ENCODE measurements around the gene USF2. TPM values are rescaled to one million over a fixed set of nuclear protein-coding genes. Genes with fewer than 3 reads are reported as not detected.
A peak's percentile ranks its signal among the peaks of the same experiment; 100 is the strongest.
"Not testable (repeated sequence)": the region's sequence is repeated elsewhere in the genome, so short reads cannot be mapped to it uniquely, and the experiment has no call there.

USF2 gene
- polyA plus RNA-seq, 10 donors = 94.8 to 113 (median 107) TPM

DNA sequence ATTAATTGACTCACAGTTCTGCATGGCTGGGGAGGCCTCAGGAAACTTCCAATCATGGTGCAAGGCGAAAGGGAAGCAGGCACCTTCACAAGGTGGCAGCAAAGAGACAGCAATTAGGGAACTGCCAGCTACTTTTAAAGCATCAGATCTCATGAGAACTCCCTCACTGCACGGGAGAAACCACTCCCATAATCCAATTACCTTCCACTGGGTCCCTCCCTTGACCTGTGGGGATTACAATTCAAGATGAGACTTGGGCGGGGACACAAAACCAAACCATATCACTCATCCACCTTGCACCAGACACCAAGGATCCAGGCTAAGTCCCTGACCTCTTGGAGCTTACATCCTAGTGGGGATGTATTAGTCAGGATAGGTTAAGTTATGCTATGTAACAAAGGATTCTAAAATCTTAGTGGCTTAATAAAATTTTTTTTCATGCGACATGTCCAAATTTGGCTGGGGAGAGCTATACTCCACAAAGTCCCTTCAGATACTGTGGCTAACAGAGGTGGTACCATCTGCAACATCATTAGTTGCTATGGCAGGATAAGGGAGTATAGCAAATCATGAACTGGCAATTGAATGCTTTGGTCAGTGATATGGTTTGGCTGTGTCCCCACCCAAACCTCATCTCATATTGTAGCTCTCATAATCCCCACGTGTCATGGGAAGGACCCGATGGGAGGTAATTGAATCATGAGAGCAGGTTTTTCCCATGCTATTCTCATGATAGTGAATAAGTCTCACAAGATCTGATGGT is 31.9 kb upstream of the USF2 start:
- no peak for DNase-seq

DNA sequence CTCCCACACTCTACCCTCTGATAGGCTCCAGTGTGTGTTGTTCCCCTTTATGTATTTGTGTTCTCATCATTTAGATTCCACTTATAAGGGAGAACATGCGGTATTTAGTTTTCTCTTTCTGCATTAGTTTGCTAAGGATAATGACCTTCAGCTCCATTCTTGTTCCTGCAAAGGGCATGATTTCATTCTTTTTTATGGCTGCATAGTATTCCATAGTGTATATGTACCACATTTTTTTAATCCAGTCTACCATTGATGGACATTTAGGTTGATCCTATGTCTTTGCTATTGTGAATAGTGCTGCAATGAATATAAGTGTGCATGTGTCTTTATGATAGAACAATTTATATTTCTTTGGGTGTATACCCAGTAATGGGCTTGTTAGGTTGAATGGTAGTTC is 29.2 kb upstream of the USF2 start:
- not testable (repeated sequence) for DNase-seq

DNA sequence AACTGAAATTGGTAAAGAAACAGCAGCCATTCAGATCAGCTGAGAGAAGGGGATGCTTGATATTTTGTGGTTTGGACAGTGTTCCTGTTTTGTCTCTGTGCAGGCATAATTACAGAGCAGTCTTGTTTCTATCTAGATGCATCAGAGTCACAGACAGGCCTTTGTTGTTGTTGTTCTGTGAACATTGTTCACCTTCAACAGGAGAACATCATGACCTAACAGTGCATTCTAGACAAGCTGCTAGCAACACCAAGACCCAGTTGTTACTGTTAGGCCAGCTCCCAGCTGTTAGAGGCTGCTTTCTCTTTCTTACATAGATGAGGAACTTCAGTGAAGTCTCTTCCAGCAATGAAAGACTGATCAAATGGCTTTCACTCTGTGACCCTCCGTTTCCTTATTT is 28.4 kb upstream of the USF2 start:
- no peak for DNase-seq

DNA sequence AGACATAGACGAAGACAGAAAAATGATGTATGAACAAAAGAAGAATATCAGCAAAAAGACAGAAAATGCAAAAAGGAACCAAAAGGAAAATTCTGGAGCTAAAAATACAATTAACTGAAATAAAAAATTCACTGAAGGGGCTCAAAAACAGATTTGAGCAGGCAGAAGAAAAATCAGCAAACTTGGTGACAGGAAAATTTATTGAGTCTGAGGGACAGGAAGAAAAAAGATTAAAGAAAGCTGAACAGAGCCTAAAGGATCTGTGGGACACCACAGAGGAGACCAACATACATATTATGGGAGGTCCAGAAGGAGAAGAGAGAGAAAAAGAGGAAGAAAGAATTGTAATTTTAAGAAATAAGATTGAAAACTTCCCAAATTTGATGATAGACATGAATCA is 27.3 kb upstream of the USF2 start:
- no peak for DNase-seq

DNA sequence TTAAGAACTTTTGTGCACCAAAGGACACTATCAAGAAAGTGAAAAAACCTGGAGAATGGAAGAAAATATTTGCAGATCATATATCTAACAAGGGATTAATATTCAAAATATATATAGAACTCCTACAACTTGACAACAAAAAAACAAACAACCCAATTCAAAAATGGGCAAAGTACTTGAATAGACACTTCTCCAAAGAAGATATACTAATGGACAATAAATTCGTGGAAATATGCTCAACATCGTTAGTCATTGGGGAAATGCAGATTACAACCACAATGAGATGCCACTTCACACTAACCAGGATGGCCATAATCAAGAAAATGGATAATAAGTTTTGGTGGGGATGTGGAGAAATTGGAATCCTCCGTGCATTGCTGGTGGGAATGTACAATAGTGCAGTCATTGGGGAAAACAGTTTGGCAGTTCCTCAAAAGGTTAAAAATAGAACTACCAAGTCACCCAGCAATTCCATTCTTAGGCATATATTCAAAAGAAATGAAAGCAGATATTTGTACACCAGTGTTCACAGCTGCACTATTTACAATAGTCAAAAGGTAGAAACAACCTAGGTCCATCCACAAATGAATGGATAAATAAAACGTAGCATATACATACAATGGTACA is 22.2 kb upstream of the USF2 start:
- no peak for DNase-seq

DNA sequence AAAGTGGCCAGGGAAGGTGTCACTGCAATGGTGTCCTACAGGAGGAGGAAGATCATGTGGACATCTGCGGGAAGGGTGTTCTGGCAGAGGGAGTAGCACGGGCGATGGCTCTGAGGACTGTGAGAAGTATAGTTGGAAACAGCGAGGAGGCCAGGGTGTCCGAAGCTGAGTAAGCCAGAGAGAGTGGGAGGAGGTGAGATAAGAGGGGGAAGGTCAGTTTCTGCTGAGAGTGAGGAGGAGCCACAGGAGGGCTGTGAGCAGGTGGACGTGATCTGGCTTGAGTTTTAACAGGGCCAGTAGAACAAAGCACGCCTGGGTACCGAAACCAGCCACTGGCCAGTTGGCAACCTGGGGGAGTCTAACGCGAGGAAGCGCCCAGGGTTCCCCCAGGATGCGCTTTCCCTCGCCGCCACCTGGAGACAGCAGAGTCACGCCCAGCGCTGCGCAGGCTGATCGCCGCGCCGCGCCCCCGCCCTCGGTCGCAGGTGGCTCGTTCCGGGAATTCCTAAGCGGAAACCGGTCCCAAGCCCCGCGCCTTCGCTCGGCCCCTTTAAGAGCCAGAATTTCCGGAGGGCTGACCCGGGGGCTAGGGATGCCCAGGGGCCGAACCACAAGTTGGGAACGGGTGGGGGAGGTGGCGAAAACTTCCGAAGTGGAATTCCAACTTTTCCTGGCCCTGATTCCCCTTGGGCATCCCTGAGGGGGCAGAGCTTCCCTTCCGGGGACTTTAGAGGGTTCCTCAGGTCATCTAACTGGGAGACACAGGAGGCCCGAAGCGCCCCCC is 21.0 kb upstream of the USF2 start:
- DNase-seq = no peak

DNA sequence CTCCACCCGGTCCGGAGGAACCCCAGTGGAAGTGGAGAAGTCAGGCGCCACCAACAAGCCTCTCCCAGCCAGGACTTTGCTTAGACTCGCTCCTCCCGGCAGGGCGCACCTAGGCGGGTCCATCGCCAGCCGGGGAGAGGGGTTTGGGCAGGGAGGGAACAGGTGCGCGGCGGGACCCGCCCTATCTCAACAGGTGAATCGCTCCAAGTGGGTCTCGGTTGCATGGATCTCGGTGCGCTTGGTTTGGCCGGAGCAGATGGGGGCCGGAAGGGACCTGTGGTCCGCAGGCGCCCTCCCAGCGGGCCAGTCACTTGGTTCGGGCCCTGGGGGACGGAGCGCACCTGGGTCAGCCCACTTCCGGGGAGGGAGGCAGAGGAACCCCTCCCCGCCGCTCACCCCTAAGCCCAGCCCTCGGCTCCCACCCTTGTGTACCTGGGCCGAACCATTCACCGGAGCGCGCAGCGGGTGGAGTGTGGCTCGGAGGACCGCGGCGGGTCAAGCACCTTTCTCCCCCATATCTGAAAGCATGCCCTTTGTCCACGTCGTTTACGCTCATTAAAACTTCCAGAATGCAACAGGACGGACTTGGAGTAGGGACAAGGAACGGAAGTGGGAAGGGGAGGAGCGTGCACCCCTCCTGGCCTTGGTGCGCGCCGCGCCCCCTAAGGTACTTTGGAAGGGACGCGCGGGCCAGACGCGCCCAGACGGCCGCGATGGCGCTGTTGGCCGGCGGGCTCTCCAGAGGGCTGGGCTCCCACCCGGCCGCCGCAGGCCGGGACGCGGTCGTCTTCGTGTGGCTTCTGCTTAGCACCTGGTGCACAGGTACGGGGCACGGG is 20.2 kb upstream of the USF2 start, which contains the start of gene LSR:
TSS of gene LSR (plus strand) at position 693 of the 836 bp plus-strand sequence. CDS start at position 714, 21 bp downstream.
- peak in 1 of 3 donors; percentile 33 for DNase-seq

DNA sequence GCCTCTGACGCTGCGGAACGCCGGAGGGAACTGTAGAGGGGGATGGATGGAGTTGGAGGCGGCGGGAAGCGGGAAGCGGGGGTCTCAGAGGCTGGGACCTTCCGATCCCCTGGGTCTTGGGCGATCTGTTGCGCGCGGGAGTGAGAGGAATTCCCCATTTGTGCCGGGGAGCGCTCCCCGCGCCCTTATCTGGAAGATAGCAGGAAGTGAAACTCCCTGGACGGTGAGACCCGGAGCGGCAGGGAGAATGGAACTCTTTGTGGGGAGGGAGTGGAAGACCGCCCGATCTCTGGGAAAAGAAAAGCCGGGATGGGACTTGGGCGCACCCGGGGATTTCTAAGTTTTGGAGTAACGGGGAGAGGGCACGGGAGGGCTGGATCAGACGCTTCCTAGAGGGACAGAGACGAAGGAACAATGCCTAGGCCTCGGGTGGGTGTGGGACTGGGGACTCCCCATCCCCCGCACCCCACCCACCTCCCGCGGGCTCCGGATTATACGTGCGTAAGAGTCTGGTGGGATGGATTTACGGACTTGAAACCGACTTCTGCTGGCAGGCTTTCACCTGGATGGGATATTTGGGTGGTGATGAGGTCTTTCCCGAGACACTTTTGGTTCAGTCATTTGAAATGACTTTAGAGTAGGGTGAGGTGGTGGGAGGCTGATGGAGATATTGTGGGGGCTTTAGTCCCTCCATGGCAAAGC is 19.5 kb upstream of the USF2 start:
- no peak for DNase-seq

DNA sequence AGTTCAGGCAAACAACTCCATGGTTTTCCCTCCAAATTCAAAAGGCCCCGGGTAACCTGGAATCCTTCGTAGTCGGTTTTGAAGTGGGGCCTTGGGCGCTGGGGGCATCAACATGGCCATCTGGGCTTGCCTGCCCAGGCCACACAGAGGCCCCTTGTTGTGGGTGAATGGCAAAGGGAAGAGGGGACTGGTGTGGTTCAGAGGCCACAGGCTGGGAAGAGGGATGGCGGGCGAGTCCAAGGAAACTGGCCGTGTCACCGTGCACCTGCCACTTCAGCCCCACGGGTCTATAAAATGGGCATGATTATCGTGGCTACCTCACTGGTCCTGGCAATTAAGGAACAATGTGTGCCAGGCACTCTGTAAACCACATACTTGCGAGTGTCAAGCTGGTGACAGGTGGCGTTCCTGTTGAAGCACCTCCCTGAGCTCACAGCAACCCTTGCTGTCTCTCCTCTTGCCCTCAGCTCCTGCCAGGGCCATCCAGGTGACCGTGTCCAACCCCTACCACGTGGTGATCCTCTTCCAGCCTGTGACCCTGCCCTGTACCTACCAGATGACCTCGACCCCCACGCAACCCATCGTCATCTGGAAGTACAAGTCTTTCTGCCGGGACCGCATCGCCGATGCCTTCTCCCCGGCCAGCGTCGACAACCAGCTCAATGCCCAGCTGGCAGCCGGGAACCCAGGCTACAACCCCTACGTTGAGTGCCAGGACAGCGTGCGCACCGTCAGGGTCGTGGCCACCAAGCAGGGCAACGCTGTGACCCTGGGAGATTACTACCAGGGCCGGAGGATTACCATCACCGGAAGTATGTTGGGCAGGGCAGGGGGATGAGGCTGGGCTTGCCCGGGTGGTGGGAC is 18.7 kb upstream of the USF2 start:
- DNase-seq = no peak

DNA sequence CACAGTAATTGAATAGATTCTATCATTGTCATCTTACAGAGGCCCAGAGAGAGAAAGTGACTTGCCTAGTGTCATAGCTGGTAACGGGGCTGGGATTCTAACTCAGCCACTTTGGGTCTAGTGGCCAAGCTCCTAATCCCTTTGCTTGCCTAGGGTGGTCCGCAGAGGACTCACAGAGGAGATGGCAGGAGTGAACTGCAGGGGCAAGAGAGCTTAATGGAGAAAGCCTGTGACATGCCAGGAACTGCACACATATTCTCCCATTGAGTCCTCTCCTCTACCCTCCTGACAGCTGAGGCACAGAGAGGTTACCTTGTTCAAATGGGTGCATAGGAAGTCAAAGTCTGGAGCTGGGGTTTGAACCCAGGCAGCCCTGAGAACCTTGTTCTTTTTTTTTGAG is 17.3 kb upstream of the USF2 start:
- DNase-seq = no peak

DNA sequence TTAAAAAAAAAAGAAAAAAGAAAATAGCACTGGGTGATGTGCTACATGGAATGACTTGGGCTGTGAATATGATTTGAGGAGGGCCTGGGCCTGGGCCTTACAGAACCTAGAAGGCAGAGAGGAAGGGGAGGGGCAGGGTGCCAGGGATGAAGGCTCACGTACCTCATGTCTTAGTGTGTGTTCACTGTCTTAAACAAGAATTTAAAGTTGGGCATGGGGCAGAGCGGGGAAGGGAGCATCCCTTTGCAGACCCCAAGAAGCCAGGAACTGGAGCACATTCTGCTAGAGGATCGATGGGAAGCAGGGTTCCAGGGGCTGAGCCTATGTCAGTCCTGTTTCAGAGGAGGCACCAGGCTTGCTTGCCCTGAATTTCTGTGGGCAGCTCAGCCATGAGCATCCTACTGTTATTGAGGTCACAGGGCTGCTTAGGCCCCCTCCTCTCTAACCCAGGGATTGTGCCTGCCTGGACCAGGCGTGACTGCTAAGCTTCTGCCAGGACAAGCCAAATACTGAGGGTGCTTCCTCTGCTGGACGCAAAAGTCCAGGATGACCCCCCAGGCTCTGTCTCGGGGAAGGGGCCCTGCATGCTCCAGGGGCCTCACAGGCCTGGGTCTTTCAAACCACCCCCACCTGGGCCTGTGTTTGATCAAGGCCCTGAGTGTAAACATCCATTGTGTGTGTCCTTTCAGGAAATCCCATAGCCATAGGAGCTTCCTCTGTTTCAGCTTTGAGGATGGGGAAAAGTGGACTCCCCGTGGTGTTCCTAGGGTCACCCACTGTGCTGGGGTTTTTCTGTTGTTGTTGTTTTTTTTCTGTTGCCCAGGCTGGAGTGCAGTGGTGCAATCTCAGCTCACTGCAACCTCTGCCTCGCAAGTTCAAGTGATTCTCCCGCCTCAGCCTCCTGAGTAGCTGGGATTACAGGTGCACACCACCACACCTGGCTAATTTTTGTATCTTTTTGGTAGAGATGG is 15.2 kb upstream of the USF2 start:
- DNase-seq = no peak

DNA sequence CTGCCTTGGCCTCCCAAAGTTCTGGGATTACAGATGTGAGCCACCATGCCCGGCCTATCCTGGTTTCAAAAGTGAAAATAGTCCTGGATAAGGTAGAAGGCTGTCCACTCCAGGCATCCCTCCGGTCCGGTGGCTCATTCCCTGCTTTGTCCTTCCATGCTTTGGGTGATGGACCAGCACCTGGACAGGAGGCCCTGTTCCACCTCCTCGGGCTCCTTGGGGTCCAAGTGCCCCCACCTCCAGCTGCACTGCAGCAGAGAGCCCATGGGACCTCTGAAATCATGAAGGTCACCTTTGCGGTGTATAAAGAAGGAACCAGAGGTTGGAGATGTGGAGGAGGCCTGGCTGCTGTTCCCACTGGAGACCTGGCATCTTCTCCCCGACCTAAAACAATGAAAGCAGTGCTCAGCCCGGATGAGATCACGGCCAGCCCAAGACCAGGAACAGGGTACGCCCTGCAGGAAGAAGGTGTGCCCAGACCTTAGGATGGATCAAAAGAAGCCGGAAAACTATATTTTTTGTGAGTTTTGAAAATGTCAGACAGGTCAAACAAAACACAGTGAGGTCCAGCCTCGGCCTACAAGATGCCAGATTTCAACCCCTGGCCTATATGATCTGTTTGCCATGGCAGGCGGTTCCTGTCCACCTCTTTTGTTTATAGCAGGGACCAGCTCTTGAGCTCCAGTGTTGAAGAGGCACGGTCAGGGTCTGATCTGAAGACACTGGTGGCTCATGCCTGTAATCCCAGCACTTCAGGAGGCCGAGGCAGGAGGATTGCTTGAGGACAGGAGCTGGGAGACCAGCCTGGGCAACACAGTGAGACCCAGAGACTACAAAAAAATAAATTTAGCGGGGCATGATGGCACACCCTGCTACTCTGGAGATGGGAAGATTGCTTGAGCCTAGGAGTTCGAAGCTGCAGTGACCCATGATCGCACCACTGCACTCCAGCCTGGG is 14.1 kb upstream of the USF2 start:
- no peak for DNase-seq

DNA sequence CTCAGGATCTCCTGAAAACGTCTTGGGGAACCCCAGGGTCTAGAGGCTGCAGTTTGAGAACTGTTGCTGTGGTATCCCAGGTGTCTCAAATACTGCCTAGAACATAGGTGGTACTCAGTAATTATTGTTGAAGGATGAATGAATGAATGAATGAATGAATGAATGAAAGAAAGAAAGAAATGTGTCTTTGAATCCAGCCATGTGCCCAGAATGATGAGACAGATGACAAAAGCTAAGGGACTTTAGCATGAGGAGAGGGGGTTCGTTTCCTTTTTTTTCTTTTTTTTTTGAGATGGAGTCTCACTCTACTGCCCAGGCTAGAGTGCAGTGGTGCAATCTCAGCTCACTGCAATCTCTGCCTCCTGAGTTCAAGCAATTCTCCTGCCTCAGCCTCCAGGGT is 12.2 kb upstream of the USF2 start:
- DNase-seq = no peak

DNA sequence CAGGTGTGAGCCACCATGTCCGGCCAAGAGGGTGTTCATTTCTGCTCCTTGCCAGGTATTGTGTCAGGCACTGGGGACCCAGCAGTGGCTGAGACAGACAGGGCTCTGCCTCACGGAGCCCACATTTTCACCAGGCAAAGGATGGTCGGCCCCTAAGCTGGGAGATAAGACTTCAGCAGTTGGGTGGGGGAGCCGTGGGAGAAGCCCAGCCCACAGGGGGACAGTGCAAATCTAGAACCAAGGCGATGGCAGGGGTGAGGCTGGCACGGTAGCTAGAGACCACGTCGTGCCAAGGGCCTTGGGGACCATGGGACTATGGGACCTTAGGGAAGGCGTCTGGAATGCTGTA is 11.7 kb upstream of the USF2 start:
- DNase-seq = no peak

DNA sequence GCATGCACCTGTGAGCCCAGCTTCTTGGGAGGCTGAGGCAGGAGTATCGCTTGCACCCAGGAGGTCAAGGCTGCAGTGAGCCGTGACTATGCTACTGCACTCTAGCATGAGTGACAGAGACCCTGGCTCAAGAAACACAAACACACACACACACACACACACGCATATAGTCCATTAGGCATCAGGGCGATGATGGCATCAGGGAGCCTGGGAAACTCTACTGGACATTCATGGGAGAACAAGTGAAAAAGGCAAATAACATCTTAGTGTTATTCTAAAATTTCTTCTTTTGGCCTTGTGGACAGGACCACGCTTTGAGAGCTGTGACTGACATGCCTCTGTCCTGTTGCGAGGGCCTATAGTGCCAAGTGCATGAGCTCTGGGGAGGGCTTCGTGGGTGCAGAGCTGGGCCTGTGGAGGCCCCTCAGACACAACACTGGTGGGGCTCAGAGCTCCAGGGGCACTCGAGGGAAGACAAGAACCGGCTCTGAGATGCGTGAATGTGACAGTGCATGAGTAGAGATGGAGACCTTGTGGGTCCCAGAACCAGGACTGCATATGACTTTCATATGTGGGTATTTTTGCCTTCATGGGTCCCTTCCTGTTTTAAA is 8.0 kb upstream of the USF2 start:
- no peak for DNase-seq

DNA sequence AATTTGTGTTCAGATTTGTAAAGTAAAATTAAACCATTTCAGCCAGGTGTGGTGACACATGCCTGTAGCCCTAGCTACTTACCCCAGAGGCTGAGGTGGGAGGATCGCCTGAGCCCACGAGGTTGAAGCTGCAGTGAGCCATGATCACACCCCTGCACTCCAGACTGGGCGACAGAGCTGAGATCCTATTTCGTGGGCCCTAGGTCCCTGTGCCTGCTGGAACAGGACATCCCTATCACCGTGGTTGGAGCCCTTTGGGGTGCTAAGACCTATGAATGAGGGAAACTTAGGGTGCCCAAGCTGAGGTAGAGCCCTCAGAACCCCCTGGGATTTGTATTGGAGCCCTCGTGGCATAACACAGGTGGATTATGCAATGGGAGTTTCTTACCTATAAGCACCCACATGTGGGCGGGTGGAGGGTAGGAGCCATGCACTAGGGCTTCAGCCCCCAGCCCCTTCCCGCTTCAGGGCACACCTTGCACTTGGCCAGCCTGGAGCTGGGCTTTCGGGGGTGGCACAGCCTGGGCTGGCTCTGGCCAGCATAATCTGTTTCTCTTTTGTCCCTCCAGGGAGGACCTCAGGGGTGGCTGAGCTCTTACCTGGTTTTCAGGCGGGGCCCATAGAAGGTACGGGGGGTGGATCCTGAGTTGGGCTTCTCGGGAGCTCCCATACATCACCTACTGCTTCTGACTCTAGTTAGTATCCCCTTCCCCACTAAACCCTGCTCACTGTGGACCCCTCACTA is 7.2 kb upstream of the USF2 start:
- DNase-seq = no peak

Data from muscle of back (tissue), 11 donors.